ENCODE measurements around the gene KIAA1958. TPM values are rescaled to one million over a fixed set of nuclear protein-coding genes. Genes with fewer than 3 reads are reported as not detected.

KIAA1958 gene
- total and polyA plus RNA-seq, 2 of the 4 experiments (the other 2 are of a cell fraction), result 0.65 to 1.8 TPM

DNA sequence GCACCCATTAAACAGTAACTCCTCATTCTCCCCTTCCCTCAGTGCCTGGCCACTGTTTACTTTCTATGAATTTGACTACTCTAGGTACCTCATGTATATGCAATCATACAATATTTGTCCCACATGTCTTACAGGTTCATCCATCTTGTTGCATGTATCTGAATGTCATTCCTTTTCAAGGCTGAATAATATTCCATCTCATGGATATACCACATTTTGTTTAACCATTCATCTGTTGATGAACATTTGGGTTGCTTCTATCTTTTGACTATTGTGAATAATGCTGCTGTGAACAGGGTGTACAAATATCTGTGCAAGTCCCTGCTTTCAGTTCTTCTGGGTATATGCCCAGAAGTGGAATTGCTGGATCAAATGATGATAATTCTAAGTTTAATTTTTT, 190.4 kb downstream of the KIAA1958 start:
- Histone ChIP-seq H4K20me1 (ENCODE audit: insufficient read depth, low read length) (no peaks in the 10 kb centered on the region), H2AK9ac (replicated peaks; ENCODE audit: low read depth, low read length, poor library complexity) (no peak overlapping the region), H3K18ac (ENCODE audit: low read depth, low read length) (no peak overlapping the region), H3K56ac (ENCODE audit: extremely low read depth, insufficient read depth, low read length) (no peak overlapping the region), H3K4me1 (ENCODE audit: control insufficient read depth, insufficient read depth, low read length) (no peaks in the 10 kb centered on the region), H3K14ac (replicated peaks; ENCODE audit: low read depth, low read length) (no peak overlapping the region), H4K91ac (ENCODE audit: insufficient read depth, low read depth, low read length) (no peak overlapping the region), H2BK120ac (ENCODE audit: low read depth, low read length) (no peak overlapping the region), H2BK20ac (ENCODE audit: low read depth, low read length) (no peak overlapping the region), H3K4me2 (ENCODE audit: low read depth, low read length) (no peak overlapping the region), H3K27me3 (ENCODE audit: control insufficient read depth, insufficient read depth, low read length) (no peaks in the 10 kb centered on the region; the same call in 1 of the 2 replicates), H3K27ac (ENCODE audit: insufficient read depth, low read length) (no peak overlapping the region), H2BK5ac (ENCODE audit: low read depth, low read length, poor library complexity, severe bottlenecking) (no peak overlapping the region), H3K23ac (ENCODE audit: low read depth, low read length) (no peak overlapping the region), H3K9me3 (ENCODE audit: control insufficient read depth, insufficient read depth, low read length) (peaks cover 6% of the 10 kb centered on the region), H3K79me1 (ENCODE audit: low read depth in 1 of 2, low read length in 2 of 2) (no peaks in the 10 kb centered on the region), H3K4me3 (ENCODE audit: insufficient read depth, low read depth, low read length) (no peak overlapping the region), H2AFZ (replicated peaks; ENCODE audit: low read length, poor library complexity) (no peak overlapping the region), H3K36me3 (ENCODE audit: control insufficient read depth, insufficient read depth, low read length) (no peaks in the 10 kb centered on the region), H3K9me1 (ENCODE audit: insufficient read depth, low read length) (no peaks in the 10 kb centered on the region), H4K8ac (ENCODE audit: low read depth in 2 of 2, low read length in 2 of 2) (no peak overlapping the region), H2BK15ac (ENCODE audit: low read depth, low read length) (no peak overlapping the region), H3K4ac (ENCODE audit: low read depth, low read length) (no peak overlapping the region), H4K5ac (ENCODE audit: low read depth, low read length) (no peak overlapping the region), H3K9ac (ENCODE audit: low read depth, low read length) (no peak overlapping the region), H2AK5ac (ENCODE audit: low read depth, low read length) (no peak overlapping the region)
- POLR2A ChIA-PET (ENCODE audit: unreplicated experiment), result no interaction called here
- TF ChIP-seq POLR2A (IDR thresholded peaks at IDR 0.05; ENCODE audit: low read depth, low read length) (no peak), RFX5 (IDR thresholded peaks at IDR 0.05; ENCODE audit: low read depth, low read length) (no peak), RAD21 (IDR thresholded peaks at IDR 0.05; ENCODE audit: low read length) (no peak), MAFK (IDR thresholded peaks at IDR 0.05; ENCODE audit: low read depth, low read length) (no peak), RCOR1 (IDR thresholded peaks at IDR 0.05; ENCODE audit: insufficient replicate concordance, low read length) (no peak), MAZ (IDR thresholded peaks at IDR 0.05; ENCODE audit: borderline replicate concordance, low read depth, low read length) (no peak), FOS (IDR thresholded peaks at IDR 0.05; ENCODE audit: low read depth, low read length) (no peak), BHLHE40 (IDR thresholded peaks at IDR 0.05; ENCODE audit: low read depth, low read length) (no peak), MXI1 (IDR thresholded peaks at IDR 0.05; ENCODE audit: borderline replicate concordance, low read depth, low read length) (no peak)
- TF ChIP-seq, protein P1, sequence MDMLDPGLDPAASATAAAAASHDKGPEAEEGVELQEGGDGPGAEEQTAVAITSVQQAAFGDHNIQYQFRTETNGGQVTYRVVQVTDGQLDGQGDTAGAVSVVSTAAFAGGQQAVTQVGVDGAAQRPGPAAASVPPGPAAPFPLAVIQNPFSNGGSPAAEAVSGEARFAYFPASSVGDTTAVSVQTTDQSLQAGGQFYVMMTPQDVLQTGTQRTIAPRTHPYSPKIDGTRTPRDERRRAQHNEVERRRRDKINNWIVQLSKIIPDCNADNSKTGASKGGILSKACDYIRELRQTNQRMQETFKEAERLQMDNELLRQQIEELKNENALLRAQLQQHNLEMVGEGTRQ (IDR thresholded peaks at IDR 0.05; ENCODE audit: low read depth, low read length), result no peak
- TF ChIP-seq, protein P2, sequence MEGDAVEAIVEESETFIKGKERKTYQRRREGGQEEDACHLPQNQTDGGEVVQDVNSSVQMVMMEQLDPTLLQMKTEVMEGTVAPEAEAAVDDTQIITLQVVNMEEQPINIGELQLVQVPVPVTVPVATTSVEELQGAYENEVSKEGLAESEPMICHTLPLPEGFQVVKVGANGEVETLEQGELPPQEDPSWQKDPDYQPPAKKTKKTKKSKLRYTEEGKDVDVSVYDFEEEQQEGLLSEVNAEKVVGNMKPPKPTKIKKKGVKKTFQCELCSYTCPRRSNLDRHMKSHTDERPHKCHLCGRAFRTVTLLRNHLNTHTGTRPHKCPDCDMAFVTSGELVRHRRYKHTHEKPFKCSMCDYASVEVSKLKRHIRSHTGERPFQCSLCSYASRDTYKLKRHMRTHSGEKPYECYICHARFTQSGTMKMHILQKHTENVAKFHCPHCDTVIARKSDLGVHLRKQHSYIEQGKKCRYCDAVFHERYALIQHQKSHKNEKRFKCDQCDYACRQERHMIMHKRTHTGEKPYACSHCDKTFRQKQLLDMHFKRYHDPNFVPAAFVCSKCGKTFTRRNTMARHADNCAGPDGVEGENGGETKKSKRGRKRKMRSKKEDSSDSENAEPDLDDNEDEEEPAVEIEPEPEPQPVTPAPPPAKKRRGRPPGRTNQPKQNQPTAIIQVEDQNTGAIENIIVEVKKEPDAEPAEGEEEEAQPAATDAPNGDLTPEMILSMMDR (conservative IDR thresholded peaks at IDR 0.05; ENCODE audit: low read depth, low read length), result no peak
- CTCF ChIA-PET, result no interaction called here
- in situ Hi-C loops (cut with MboI; ENCODE audit: low sequenced_read_pairs) (no loop called here), dilution Hi-C loops (cut with HindIII; ENCODE audit: low sequenced_read_pairs, unreplicated experiment) (no loop called here), intact Hi-C loops (cut with micrococcal nuclease) (no loop called here)
- ATAC-seq (ENCODE audit: low read depth) (no peak), DNase-seq (no peak)
- no TSS peak for BruUV-seq (replicated peaks)
